Measurements from ENCODE around the gene SLC4A1.

Gene SLC4A1

GRCh38 chr17:44267818-44268490, at the start of gene SLC4A1:
SLC4A1 (minus strand) TSS chr17:44268135; CDS start chr17:44262866, 5,269 bp downstream.
- no peak for DNase-seq

- no peak for DNase-seq
Measured at GRCh38 chr17:44317545-44317944, 49.6 kb upstream of the SLC4A1 start.

GRCh38 chr17:44315760-44316731, 48.1 kb upstream of the SLC4A1 start:
- no peak for DNase-seq

GRCh38 chr17:44314869-44315661, 47.1 kb upstream of the SLC4A1 start:
- DNase-seq, result peak; percentile 22

- no peak for DNase-seq
Measured at GRCh38 chr17:44314524-44314868, 46.6 kb upstream of the SLC4A1 start.

GRCh38 chr17:44314031-44314430, 46.1 kb upstream of the SLC4A1 start:
- DNase-seq, result no peak

- DNase-seq, result no peak
Measured at GRCh38 chr17:44312396-44313104, 44.6 kb upstream of the SLC4A1 start.

GRCh38 chr17:44311562-44312181, 43.7 kb upstream of the SLC4A1 start:
- DNase-seq, result no peak

GRCh38 chr17:44310609-44311376, 42.9 kb upstream of the SLC4A1 start:
- no peak for DNase-seq

- no peak for DNase-seq
Measured at GRCh38 chr17:44310188-44310587, 42.3 kb upstream of the SLC4A1 start.

GRCh38 chr17:44309472-44309871, 41.5 kb upstream of the SLC4A1 start:
- DNase-seq, result no peak

- DNase-seq, result no peak
Measured at GRCh38 chr17:44308865-44309264, 40.9 kb upstream of the SLC4A1 start.

GRCh38 chr17:44308320-44308818, 40.4 kb upstream of the SLC4A1 start, which contains the start of gene RUNDC3A:
RUNDC3A (plus strand) TSS chr17:44308601; CDS start chr17:44308833, 232 bp downstream.
- DNase-seq, result peak; percentile 83

GRCh38 chr17:44307387-44308186, 39.7 kb upstream of the SLC4A1 start:
- peak; percentile 67 for DNase-seq

GRCh38 chr17:44304651-44305050, 36.7 kb upstream of the SLC4A1 start:
- no peak for DNase-seq

GRCh38 chr17:44297975-44298374, 30.0 kb upstream of the SLC4A1 start:
- DNase-seq, result no peak

GRCh38 chr17:44293509-44294226, 25.7 kb upstream of the SLC4A1 start:
- DNase-seq, result no peak

- DNase-seq, result no peak
Measured at GRCh38 chr17:44287651-44288050, 19.7 kb upstream of the SLC4A1 start.

GRCh38 chr17:44284024-44284400, 16.1 kb upstream of the SLC4A1 start:
- DNase-seq, result no peak

Data from NCI-H1092 (cell line).